KOPT-K1 (cell line): ENCODE results near the gene PRKN.

Source experiments
- H3K27ac ChIP-seq: fragments of 200-600 bp; sonication (generic); 2 replicates; pipeline ENCODE4 v1.5.1; 2016; ENCODE audit warnings: antibody characterized with exemption, mild to moderate bottlenecking, low read depth, low read length; ENCODE audit not compliant: poor library complexity, severe bottlenecking
- H3K36me3 ChIP-seq: fragments of 200-600 bp; sonication (generic); 2 replicates; pipeline ENCODE4 v1.5.1; 2017; ENCODE audit warnings: antibody characterized with exemption, mild to moderate bottlenecking, low read length, moderate library complexity; ENCODE audit not compliant: insufficient read depth
- H3K9me3 ChIP-seq: fragments of 200-600 bp; sonication (generic); 2 replicates; pipeline ENCODE4 v1.5.1; 2017; ENCODE audit warnings: antibody characterized with exemption, low read length, mild to moderate bottlenecking; ENCODE audit not compliant: insufficient read depth, poor library complexity, severe bottlenecking

PRKN gene

DNA sequence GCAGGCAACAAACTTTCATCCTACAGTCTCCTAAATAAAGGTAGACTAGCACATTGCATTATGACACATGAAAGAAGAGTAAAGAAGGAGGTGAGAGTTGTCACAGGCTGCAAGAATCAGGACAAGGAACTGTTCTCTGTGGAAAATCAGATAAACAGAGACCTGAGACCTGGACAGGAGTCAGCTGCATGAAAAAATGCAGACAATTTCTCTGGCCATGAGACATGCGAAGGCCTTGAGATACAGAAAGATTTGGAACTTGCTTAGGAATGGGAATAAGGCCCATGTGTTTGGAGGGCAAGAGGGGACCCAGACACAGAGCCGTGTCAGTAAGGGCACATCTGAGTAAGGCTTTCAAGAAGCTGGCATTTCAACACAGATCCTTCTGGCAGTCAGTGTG, 779.1 kb downstream of the PRKN start:
- H3K9me3 ChIP-seq: no peaks in the 10 kb centered on the region
- no peaks in the 10 kb centered on the region for H3K36me3 ChIP-seq
- no peak overlapping the region for H3K27ac ChIP-seq

GRCh38 chr6:161947371-161947770, 780.2 kb downstream of the PRKN start:
- no peaks in the 10 kb centered on the region for H3K36me3 ChIP-seq
- no peaks in the 10 kb centered on the region for H3K9me3 ChIP-seq
- no peak overlapping the region for H3K27ac ChIP-seq

- no peak overlapping the region for H3K27ac ChIP-seq
- no peaks in the 10 kb centered on the region for H3K9me3 ChIP-seq
- H3K36me3 ChIP-seq: no peaks in the 10 kb centered on the region
Measured at GRCh38 chr6:161946461-161946860, 781.1 kb downstream of the PRKN start.

DNA sequence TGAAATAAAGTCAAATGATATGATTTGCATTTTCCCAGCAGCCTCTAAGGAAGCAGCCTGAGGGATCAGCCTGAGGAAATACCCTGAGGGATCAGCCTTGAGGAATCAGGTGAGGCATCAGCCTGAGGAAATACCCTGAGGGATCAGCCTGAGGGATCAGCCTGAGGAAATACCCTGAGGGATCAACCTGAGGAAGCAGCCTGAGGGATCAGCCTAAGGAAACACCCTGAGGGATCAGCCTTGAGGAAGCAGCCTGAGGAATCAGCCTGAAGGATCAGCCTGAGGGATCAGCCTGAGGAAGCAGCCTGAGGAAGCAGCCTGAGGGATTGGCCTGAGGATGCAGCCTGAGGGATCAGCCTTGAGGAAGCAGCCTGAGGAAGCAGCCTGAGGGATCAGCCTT, 784.0 kb downstream of the PRKN start:
- Histone ChIP-seq H3K36me3 (no peaks in the 10 kb centered on the region), H3K9me3 (no peaks in the 10 kb centered on the region), H3K27ac (no peak overlapping the region)

DNA sequence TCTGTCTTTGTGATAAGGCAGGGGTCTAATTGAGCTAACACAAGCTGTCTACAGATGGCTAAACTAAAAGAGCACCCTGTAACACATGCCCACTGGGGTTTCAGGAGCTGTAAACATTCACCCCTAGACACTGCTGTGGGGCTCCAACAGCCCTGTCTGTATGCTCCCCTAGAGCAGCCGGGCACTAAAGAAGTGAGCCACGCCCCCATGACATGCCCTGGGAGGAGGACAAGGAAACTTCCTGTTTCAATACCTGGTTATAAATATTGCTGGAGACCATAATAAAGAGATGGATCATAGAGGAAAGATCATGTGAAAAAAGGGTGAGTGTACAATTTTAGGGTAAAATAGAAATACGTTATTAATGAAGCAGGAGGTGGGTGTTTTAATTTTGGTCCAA, 786.0 kb downstream of the PRKN start:
- H3K27ac ChIP-seq: no peak overlapping the region
- no peaks in the 10 kb centered on the region for H3K36me3 ChIP-seq
- no peaks in the 10 kb centered on the region for H3K9me3 ChIP-seq

- Histone ChIP-seq H3K9me3 (no peaks in the 10 kb centered on the region), H3K36me3 (no peaks in the 10 kb centered on the region), H3K27ac (no peak overlapping the region)
Measured at GRCh38 chr6:161940519-161940918, 787.0 kb downstream of the PRKN start.

DNA sequence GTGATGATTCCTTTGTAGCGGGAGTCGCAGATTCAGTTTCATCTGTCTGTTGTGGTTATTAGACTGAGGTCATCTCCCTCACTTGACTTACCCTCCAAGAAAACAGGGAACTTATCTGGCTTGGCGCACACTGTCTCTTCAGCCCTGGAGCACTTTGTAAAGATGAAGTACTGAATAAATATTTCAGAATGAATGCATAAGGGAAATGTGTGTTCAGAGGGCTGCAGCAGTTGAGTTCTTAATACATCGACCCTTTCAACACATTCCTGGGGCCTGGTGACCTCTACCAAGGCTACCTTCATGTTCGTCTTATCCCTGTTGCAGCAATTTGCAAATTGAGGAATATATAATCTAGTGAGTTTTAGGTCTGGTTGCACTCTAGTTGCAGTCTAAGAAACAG, 801.2 kb downstream of the PRKN start:
- H3K27ac ChIP-seq: no peak overlapping the region
- no peaks in the 10 kb centered on the region for H3K9me3 ChIP-seq
- H3K36me3 ChIP-seq: no peaks in the 10 kb centered on the region

DNA sequence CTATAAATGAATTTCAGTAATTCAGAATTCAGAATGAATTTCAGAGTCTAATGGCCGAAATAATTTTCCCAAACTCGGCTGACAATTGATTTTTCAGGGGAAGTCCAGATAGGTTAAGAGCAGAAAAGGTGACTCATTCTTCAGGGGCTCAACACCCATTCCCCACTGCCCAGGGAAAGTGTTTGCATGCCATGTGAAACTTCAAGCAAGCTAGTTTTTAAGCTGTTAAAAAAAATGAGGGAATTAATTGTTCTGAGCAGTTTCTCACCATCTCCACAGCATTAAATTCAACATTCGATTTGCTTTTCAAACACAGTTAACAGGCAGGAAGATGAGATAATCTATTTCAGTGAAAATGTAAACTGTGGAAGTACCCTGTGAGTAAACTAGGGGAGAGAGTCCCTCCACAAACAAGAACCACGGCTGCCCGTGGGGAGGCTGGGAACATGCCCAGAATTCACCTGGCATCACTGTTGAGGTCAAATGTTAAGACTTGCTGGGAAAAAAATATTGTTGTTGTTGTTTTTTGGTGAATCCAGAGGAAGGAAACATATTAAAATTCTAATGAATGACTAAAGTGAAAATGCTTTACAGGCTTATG, 803.0 kb downstream of the PRKN start:
- H3K27ac ChIP-seq: no peak overlapping the region
- H3K9me3 ChIP-seq: no peaks in the 10 kb centered on the region
- no peaks in the 10 kb centered on the region for H3K36me3 ChIP-seq

- H3K36me3 ChIP-seq: no peaks in the 10 kb centered on the region
- H3K9me3 ChIP-seq: no peaks in the 10 kb centered on the region
- H3K27ac ChIP-seq: no peak overlapping the region
Measured at GRCh38 chr6:161922631-161923119, 804.9 kb downstream of the PRKN start.

DNA sequence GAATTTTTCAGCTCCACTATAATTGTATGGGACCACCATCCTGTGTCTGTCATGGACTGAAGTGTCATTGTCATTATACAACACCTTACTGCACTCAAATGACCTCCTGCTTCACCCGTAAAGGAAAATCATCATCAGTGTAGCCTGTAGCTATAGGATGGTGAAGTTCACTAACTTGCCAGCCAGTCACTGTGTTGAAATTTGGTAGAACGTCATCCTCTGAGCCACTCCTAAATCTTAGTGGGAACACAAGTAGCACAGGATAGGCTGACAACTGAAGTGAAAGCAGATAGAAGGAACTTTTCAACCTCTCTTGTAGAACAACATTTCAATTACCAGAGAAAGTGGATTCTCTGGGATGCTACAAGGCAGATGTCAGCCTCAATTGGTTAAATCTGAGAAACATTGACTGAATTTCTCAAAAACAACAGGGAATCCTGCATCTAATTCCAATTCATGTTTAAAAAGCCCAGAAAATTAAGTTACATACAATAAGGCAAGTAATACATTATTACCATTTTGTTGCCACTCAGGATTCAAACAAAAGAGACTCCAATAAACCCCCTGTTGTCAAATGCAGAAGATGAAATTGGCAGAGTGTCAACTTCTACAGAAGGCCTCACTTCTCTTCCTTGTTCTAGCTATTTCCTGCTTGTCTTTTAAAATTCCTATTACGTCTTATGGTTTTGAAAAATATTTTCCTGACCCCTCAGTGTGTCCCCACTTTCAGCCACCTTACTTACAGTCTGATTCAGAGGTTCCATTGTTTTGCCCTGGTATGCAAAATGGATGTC, 805.8 kb downstream of the PRKN start:
- Histone ChIP-seq H3K36me3 (no peaks in the 10 kb centered on the region), H3K9me3 (no peaks in the 10 kb centered on the region), H3K27ac (no peak overlapping the region)

- H3K36me3 ChIP-seq: no peaks in the 10 kb centered on the region
- H3K9me3 ChIP-seq: no peaks in the 10 kb centered on the region
- H3K27ac ChIP-seq: no peak overlapping the region
Measured at GRCh38 chr6:161919691-161920090, 807.9 kb downstream of the PRKN start.

DNA sequence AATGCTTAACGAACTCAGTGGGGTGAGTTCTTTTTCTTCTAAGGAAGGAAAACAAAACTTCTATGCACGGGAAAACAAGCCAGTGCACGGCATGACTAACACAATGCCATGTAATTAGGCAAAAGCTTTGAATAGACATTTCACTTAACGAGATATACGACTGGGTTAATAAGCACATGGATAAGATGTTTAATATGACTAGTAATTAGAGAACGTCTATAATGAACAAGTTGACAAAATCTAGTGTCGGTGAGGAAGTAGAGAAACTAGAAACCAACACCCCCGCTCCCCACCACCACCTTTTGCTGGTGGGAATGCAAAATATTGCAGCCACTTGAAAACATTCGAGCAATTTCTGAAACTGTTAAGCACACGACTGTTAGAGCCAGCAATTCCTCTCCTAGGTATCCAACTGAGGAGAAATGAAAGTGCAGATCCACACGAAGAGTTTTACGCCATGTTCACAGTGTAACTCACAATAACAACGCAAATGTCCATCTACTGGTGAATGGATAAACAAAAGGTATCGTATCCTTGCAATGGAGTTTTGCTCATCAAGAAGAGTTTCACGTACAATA, 808.8 kb downstream of the PRKN start:
- Histone ChIP-seq H3K27ac (no peak overlapping the region), H3K36me3 (no peaks in the 10 kb centered on the region), H3K9me3 (no peaks in the 10 kb centered on the region)

GRCh38 chr6:161918109-161918531, 809.4 kb downstream of the PRKN start:
- Histone ChIP-seq H3K9me3 (no peaks in the 10 kb centered on the region), H3K36me3 (no peaks in the 10 kb centered on the region), H3K27ac (no peak overlapping the region)

DNA sequence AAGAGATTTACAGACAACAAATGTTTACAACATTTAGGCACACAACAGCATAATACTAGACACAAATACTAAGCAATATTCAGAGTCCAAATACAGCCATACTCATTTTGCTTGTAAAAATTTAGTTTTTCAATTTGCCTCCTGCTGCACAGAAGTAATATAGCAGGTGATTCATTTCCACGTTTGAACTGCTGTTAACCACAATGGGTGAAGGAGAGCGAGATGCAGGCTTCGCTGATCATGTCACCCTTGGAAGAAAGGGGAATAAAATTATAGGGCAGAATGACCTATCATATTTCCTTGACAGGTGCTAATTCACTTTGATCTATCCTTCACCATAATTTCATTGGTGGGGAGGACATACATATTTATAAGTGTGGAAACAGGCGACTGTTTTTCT, 809.9 kb downstream of the PRKN start:
- Histone ChIP-seq H3K27ac (no peak overlapping the region), H3K9me3 (no peaks in the 10 kb centered on the region), H3K36me3 (no peaks in the 10 kb centered on the region)

DNA sequence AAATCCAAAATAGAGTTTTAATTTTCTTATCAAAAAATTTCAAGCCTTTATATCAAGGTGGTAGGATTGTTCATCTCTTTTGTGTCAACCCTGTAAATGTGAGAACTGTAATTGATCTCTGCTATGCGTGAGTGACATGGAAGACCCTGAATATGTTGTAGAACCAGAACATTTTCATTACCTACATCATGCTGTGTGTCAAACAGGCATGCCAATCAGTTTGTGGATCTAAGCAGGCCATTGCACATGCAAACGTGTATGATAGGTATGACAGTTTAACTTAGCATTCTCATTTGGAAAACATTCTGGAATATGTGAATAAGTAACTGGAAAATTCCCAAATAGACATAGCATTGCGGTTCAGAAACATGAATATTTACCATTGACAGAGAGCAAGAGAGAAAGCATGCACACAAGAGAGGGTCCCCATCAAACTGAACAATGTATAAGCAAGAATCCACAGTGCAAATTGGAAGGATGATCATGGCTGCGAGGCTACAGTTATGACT, 812.1 kb downstream of the PRKN start:
- Histone ChIP-seq H3K36me3 (no peaks in the 10 kb centered on the region), H3K9me3 (no peaks in the 10 kb centered on the region), H3K27ac (no peak overlapping the region)
